Kidney glomerular epithelial cell (primary cell): ENCODE measurements around the gene MGST2.

Experiments used
- DNase-seq: peaks from one replicate; lab custom pipeline; 2025; lab: John Stamatoyannopoulos, UW

MGST2 gene

DNA sequence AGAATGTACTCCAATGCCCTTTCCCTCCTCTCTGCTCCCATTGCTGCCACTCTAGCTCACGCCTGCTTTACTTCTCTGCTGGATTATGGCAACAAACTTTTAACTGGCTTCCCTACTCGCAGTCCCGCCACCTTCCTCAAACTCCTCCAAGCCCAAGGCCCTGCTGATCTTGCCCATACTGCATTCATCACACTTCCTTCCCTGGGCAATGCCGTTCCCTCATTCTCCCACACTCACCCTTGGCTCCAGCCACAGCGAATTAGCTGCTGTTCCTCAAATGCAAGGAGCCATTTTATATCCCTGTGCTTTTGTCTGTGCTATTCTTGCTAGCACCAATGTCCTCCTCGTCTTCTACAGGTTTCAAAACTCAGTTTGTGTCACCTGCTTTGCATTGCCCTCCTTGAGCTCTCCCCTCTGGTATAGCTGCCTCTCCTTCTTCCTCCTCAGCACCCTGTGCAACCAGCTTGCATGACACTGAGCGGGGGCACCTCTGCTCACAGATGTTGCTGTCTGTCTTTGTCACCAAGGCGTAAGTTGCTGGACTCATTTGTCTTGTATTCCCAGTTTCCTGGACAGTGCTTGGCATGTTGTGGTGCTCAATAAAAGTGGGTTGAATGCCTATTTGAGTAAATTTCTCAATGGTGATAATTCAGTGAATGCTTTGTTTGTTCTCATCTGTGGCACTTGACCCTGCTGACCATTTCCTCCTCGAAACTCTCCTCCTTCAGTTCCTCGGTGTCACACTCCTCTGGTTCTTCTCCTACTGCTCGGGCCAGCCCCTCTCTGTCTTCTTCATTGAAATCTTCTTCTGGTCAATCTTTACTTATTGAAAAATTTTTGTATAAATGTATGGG, 22.4 kb upstream of the MGST2 start:
- DNase-seq = no peak

DNA sequence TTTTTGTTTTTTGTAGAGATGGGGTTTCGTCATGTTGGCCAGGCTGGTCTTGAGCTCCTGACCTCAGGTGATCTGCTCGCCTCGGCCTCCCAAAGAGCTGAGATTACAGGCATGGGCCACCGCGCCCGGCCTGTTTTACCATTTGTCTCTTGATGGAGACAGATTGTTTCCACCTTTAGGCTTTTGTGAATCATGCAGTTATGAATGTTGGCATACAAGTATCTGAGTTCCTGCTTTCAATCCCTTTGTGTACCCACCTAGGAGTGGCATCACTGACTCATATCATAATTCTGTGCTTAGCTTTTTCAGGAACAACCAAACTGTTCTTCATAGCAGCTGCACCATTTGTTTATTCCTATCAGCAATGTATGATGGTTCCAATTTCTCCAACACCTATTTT, 20.2 kb upstream of the MGST2 start:
- DNase-seq = no peak

DNA sequence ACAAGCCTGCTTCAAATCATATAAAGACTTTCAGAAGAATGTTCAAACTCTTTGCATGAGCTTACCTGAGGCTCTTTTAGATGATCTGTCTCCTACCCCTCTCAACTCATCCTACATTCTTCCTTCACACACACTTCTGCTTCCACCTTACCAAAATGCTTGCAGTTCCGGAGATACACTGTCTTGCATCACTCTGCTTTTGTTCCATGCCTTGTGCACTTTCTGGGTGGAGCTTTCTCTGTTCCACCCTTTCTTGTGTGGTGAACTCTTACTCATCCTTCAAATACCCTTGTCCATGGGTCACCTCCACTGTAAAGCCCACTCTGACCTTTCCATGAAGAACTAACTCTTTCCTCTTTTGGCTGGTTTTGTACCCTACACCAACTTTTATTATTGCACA, 18.4 kb upstream of the MGST2 start:
- DNase-seq = no peak

DNA sequence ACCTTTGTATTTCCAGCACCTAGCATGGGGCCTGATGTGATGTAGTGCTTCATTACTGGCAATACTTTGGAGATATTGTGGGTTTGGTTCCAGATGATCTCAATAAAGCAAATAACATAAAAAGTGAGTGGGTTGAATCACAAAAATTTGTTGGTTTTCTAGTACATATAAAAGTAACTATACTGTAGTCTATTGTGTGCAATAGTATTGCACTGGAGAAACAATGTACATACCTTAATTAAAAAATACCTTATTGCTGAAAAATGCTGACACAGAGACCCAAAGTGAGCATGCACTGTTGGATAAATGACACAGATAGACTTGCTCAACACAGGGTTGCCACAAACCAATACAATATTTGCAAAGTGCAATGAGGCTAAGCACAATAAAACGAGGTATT, 17.7 kb upstream of the MGST2 start:
- no peak for DNase-seq

DNA sequence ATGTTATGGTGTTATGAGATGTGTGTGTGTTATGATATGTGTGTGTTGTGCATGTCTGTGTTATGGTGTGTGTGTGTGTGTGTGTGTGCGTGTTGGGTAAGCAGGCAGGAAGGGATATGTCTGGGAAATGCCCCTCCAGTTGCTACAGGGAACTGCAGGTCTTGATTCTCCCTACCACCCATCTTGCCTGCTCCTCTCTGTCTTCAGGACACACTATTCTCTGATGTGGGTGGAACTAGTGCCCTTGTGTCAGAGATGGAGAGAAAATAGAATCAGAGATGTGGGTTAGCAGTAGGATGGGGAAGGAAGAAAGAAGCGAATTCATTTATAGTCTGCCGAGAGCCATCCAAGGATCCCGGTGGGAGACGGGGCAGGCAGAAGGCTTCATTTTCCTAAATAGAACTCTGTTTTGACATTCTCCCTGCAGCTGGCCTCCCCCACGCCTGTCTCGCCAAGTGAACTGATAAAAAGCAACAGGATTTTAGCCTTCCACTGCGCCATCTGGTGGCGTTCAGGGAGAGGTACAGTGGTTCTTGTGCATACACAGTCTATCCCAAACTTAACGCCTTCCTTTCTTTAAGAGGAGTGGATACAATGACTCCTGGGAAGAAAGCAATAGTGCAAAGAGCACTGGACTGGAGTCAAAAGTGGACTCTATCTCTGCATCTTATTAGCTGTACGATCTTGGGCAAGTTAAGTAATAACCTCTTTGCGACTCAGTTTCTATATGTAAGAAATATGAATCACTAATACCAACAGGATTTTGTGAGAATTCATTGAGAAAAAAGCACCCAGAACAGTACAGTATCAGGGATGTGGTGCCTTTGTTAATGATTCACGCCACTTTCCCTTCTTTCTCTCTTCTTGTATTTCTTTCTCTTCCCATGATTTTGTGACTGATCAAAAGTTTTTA, 14.1 kb upstream of the MGST2 start:
- peak; percentile 66 for DNase-seq

DNA sequence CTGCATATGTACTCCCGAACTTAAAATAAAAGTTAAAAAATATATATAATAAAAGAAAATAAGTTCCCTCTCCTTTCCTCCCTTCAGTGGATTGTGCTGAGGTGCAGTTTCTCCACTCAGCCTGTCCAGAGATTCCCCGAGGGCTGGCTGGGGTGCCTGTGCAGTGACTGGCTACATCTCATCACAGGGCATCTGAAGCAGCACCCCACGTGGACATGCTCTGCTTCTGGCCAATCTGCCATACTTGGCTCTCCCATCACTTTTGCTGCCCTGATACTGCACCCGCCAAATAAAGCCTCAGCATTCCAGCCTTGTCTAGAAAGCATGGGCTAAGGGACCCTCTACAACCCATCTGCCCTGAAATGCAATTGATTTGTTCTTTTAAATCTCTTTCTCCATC, 11.1 kb upstream of the MGST2 start:
- DNase-seq = no peak

DNA sequence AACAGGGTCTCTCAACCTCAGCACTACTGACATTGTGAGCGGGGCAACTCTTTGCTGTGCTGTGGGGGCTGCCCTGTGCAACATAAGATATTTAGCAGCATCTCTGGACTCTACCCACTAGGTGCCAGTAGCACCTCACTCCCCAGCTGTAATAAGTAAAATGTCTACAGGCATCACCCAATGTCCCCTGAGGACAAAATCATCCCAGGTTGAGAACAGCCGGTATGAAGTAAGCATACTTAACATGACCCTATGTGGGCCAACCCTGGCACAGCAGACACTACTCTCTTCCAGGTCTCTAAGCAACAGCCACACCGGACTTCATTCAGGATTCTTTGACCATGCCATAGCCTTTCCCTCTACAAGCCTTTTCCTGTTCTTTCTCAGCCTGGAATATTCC, 10.5 kb upstream of the MGST2 start:
- peak; percentile 12 for DNase-seq

DNA sequence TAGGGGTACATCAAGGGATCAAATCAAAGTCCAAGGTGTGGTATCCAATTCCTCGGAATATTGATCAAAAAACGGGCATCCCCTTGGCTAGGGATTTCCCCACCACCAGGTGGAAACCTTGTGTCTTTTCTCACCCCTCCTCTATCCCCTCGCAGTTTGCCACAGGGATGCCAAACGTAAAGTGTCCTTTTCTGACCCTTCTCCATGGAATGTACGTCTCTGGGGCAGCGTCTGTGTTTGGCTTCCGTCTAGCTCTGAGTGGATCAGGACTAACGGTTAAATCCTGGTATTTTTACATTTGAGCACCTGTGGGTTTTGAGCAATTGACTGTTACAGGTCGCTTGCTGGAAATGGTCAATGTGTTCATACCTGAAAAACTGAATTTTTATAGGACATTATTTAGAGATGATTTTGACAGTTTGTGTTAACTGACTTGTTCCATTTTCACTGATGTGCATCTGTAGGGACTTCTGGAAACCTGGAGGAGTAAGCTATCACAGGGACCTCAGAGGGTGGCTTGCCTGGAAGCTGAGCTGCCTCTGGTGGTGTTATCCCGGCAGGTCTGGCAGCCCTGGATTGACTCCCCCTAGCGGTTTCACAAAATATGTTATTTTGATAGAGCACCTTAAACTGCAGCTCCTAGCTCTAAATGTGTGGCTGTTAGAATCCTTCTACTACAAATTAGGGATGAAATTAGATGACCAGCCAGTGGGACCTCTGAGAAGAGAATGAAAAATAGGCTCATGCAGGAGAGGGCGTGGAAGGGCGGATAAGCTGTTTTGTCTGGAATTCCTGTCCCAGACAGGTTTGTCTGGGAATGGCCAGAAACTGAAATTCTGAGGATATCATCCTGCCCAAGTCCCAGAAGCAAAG, 8.8 kb upstream of the MGST2 start:
- peak; percentile 72 for DNase-seq

DNA sequence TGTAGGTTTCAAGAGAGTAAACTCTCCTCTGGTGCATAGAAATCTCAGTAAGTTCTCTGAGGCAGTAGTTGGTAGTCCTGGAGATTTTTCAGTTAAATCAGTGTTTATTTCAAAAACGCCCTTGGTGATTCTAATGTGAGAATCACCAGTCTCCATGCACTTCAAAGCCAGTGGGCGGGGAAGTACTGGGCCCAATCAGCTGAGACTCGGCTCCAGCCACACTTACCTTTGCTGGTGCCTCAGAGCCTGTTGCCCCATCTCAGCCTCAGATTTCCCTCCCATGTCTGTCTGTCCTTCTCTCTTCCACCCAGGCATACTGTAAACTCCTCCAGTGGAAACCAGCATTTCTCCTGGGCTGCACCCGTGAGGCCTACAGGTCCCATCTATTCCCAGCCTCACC, 7.4 kb upstream of the MGST2 start:
- DNase-seq = no peak

DNA sequence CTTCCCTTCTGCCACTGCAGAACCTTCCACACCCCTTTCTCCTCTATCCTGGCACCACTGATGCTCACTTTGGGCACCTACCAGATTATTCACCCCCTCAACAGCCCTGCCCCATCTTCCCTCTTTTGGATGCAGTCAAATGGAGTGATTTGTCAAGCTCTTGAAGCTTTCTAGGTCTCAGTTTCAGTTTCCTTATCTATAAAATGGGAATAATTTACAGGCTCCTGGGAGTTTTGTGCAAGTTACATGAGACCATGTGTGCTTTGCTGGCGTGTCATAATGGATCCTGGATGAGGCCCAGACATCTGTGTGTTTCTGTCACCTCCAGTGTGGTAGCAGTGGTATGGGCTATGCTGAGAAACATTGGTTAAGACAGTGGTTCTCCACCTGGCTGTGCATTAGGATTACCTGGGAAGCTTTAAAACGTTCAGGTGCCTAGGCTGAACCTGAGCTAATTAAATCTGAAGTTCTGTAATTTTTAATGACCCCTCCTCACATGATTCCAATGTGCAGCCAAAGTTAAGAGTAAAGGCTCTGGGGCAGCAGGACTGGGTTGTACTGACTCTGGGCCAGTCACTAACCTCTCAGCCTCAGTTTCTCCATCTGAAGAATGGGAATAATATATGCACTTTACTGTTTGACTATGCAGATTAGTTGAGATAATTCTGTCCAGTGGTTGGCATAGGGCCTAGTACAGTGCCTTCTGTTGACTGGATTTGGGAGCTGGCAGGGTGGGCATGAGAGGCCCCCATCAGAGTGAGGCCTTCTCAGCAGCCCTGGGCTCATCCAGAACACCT, 6.8 kb upstream of the MGST2 start:
- DNase-seq = no peak

DNA sequence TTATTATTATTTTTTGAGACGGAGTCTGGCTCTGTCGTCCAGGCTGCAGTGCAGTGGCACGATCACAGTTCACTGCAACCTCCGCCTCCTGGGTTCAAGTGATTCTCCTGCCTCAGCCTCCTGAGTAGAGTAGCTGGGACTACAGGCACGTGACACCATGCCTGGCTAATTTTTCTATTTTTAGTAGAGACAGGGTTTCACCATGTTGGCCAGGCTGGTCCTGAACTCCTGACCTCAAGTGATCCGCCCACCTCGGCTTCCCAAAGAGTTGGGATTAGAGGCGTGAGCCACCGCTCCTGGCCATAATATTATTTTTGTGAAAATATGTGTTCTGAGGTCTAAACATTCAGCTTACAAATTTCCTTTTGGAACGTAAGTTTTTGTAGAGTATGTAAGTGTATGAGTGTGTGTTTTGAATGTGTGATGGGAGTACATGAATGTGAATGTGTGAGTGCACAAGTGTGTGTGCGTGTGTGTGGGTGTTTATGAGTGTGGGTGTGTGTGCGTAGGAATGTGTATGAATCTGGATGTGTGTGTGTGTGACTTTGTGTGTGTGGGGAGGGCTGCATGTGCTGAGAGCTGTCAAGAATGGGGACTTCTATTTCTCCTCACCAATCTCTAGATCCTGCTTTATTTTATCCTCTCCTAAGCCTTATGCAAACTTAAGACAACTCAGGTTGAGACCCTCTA, 5.7 kb upstream of the MGST2 start:
- no peak for DNase-seq

DNA sequence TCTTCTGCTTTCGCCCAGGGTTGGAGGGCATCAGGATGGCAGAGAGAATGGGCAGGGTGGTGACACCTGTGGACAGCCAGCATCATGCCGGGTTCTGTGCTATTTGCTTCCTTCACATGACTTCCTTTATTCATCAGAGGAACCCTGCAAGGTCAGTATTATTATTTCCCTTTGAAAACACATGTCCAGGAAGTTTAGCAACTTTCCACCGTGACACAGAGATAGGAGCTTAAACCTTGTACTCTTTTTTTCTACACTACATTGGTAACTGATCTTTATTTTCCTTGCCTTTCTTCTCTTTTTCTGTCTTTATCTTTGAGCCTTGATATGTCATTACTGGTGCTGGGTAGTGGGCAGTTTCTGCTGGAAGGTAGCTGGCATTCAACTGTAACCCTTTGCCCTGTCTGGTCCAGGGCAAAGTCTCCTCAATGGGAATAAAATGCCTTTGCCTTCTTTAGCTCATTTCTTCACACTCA, 5.0 kb upstream of the MGST2 start:
- no peak for DNase-seq

DNA sequence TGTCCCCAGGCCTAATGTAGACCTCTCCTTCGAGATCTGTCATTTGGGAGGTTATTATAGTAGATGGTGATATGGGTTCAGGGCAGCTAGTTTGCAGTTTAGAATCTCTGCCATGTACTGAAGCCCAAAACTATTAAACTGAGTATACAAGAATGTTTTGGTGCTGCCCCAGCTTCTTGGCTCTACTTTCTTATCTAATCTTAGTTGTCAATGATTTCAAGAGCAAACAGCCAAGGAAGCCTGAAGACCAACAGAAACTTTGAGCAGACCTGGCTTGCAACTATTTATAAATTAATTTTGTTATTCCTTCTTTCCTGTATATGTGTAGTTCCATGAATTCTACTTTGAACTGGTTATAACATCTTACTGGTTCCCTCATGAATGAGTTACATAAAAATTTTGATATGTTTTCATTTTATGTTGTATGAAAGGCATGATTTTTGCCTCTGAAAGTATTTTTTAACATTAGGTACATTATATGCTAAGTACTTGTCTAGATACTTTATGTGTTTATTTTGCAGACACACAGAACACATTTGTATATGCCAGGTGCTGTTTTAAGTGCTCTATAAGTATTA, 2.0 kb upstream of the MGST2 start:
- no peak for DNase-seq

DNA sequence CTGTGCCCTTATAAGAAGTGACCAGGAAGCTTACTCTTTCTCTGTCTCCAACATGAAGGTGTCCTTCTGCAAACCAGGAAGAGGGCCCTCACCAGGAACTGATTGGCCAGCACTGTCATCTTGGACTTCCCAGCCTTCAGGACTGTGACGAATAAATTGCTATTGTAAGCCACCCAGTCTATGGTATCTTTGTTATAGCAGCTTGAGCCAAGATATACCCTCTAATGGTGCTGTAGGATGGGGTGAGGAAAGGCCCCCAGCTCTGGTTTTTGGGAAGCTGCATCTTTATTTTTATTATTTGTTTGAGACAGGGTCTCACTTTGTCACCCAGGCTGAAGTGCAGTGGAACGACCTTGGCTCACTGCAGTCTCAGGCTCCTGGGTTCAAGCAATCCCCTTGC, 1.2 kb upstream of the MGST2 start:
- no peak for DNase-seq

DNA sequence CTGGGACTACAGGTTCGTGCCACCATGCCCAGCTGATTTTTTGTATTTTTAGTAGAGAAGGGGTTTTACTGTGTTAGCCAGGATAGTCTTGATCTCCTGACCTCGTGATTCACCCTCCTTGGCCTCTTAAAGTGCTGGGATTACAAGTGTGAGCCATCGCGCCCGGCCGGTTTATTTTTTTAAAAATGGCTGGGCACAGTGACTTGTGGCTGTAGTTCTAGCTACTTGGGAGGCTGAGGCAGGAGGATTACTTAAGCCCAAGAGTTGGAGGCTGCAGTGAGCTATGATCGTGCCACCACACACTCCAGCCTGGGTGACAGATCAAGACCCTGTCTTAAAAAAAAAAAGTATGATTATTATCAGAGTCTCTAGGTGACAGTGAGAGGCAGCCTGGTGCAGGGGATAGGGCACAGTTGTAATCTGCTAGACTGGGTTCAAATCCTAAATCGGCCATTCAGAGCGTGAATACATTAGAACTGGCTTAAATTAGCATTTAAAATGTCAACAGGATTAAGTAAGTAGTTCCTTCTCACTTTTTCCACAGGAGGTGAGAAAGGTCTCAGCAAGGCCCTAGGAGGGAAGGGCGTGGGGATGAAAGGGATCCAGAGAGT, 435 bp upstream of the MGST2 start:
- DNase-seq = no peak

DNA sequence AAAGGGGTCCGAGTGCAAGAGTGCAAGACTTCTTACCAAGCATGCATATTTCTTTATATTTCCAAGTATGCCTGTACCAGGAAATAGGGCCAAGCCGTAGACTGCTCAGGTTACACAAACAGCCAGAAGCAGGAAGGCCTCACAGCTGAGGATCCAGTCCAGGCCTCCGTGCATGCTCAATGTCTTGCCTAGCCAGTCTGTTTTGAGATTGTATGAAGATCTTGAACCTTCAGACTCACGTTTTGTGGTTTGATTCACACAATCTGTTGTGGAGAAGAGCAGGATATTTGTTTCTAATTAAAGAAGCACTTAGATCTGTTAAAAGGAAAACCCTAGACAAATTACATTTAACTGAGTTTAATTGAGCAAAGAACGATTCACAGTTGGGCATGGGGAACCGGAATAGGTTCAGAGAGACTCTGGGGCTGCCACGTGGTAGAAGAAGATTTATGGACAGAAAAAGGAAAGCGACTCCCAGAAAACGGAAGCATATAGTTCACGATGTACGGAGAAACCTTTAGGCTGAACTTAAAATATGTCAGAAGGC, 1.2 kb downstream of the MGST2 start:
- peak; percentile 44 for DNase-seq

DNA sequence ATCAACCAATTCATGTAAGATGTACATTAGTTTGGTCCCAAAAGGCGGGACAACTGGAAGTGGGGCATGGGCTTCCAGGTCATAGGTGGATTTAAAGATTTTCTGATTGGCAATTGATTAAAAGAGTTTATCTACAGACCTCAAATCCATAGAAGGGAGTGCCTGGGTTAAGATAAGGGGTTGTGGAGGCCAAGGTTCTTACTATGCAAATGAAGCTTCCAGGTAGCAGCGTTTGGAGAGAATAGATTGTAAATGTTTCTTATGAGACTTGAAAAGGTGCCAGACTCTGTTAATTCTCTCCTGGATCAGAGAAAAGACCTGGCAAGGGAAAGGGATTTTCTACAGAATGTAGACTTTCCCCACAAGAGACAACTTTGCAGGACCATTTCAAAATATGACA, 2.4 kb downstream of the MGST2 start:
- DNase-seq = no peak

DNA sequence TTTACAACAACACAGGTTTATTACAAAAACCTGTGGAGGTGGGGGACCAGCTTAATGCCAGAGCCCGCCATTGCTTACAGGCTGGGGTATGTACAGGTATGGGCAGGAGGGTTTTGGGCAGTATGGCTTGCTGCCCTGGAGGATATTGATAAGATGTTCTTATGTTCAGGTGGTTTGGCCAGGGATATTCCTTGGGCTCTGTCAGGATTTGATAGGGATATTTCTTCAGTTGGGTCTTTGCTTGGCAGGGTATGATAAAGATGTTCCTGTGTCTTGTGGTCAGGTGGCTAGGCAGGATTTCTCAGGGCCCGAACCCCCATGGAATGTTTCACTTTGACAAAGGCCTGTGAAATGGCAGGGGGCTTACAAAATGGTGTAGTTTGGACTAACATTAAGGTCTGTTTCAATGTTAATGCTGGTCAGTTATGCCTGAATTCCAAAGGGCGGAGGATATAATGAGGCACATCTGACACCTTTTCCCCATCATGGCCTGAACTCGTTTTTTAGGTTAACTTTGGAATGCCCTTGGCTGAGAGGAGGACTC, 3.1 kb downstream of the MGST2 start:
- DNase-seq = no peak

DNA sequence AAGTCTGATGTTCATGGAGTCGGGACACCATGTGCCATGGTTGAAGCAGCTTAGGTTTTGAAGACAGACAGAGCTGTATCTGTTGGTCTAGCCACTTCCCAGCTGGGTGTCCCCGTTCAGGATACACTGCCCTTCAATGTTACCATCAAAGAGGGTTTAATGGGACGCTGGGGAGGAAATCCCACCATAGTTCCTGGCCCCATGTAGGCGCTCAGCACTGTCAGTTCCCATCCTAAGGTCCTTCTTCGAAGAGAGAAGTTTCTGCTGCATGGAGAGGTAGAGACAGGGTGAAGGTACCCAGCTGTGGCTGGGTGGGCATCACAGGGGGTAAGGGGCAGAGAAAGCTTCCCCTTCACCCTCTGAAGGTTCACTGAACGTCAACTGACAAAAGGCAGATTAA, 3.7 kb downstream of the MGST2 start:
- DNase-seq = no peak
